Activated naive CD4-positive, alpha-beta T cell treated with Interleukin-2 at 50 U/mL for 16 hours (primary cell): ENCODE results near the gene SCN10A.

Experiments used
- DNase-seq: peaks from one replicate; pipeline ENCODE4 v3.0.0-alpha.2; 2020

The SCN10A gene

GRCh38 chr3:38816026-38816425 is at the start of gene SCN10A:
Gene SCN10A (minus strand): TSS chr3:38816217. CDS start chr3:38794010, 22,207 bp downstream.
- DNase-seq = no peak

DNA sequence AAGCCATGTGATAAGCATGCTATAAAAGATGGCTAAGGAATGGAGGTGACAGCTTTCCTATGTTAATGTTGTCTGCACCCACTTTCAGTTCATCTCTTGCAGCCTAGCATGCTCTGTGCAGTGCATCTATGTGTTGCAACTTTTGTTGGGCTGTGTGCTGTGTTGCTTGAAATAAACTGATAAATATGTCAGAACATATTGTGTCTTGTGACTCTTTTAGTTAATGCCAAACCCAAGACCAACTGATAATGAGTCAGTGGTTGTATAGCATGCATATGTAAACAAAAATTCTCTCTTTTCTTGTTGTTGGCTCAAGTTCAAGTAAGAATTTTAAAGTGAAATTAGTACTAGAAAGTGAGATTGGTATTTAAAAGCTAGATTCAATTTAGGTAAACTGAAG is 37.0 kb upstream of the SCN10A start:
- DNase-seq = no peak

GRCh38 chr3:38843898-38844297 is 27.9 kb upstream of the SCN10A start:
- DNase-seq = no peak

DNA sequence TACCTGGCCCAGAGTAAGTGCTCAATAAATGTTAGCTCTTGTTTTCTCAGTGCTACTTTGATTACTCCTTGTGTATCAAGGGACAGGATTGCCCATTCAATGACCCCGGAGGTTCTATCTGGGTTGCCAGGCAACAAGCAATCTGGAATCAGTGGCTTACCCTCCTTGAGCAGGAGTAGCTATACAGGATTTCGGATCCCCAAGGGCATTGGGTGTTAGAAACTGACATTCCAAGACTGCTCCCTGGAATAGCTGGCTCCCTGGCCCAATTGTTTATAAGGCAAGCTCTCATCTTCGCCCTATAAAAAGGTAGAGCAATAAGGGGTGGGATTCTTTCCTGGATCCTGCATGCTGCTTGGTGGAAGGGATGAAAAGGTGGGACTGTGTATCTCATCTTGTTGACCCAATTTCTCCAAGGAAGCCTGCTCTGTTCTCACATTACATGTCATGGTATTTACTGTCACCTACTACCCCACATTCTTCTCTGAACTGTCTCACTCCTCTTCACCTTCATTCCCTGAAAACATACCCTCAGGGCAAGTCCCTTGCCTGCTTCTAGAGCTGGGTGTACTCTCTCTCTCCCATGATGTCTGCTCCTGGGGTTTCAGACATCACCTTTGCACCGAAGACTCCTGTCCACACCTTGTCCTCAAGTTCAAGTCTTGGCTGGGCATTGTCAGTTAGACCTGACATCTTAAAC is 26.4 kb upstream of the SCN10A start:
- DNase-seq = no peak

GRCh38 chr3:38840987-38841386 is 25.0 kb upstream of the SCN10A start:
- DNase-seq = no peak

DNA sequence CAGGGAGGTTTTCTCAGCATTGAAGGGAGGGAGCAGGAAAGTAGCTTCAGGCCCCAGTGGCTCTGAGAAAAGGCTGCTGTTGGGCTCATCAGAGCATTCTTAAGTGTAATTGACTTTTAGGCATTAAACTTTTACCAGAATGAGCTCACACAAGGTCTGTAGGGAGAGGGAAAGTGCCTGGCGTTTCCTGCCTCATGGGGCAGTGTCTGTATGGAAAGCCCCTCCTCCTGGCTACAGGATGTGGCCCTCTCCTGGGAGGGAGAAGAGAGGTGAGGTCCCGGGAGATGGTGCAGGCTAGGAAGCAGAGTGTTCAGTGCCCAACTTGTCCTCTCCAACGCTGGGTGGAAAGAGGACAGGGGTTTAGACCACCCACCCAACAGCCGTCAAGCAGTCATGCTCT is 21.3 kb upstream of the SCN10A start:
- DNase-seq = no peak

DNA sequence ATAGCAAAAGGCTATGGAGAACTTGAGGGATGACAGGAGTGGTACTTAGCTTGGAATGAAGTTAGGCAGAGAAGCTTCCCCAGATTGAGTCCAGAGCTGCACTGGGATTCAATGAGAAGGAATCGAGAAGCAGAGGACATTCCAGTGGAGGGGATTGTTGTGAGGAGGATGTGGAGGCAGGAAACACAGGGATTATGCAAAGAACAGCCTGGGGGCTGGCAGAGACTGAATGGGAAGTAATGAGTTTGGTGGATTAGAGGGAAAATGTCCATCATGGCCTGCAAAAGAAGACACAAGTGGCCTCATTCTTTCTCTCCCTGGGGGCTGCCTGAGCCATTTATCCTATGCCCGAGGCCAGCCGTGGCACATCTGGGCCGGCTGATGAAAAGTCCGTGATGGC is 20.5 kb upstream of the SCN10A start:
- no peak for DNase-seq

DNA sequence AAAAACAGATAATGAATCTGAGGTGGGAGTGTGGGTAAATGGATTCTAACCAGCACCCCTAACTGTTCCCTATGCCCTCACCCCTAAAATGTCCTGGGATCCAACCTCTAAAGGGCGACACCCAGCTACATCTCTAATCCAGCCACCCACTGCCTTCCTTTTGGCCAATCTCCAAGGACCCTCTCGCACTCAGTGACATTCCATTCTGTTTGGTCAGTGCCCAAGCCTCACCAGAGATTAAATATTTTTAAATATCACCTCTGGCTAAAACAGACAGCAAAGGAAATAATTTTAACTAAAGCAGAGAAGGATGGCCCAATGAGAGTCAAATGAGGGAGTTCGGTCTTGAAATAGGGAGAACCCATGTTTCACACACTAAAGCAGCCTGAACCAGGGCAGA is 19.9 kb upstream of the SCN10A start:
- no peak for DNase-seq

DNA sequence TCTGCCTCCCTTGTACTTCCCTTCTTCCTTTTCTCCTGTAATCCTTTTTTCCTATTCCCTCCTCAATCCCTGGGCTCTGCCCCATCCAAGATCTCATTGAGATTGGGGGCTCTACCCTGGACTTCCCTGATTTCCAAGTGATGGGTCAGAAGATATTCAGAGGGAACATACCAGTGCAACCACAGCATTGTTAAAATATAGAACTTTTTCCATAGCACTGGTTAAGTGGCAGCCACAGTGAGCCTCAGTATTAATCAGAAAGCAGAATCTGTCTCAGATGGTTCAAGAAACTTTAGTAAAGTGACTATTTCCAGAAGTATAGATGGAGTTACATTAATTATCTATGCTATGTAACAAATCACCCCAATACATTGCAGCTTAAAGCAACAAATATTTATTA is 18.7 kb upstream of the SCN10A start:
- no peak for DNase-seq

GRCh38 chr3:38834110-38834509 is 18.1 kb upstream of the SCN10A start:
- peak; percentile 21 for DNase-seq

- DNase-seq = no peak
These were observed 13.4 kb upstream of the SCN10A start for GRCh38 chr3:38829404-38829803.

GRCh38 chr3:38828681-38829080 is 12.7 kb upstream of the SCN10A start:
- DNase-seq = no peak

DNA sequence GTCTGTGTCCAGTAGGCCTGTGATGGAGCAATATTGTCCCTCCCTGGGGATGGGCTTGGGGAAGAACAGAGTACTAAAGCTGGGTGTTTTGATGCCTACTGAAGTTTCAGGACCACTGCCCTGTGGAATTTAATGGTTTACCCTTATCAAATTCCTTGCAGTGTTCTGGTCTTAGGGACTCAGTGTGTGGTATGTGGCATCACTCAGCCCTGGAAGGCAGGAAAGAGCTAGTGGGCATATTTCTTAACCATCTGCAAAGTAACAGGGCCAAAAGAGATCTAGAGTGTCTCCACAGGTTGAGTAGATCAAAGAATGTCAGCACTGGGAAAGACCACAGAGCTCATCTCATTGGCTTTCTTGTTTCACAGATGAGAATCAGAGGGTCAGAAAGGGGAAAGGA is 11.8 kb upstream of the SCN10A start:
- DNase-seq = no peak

GRCh38 chr3:38826001-38826400 is 10.0 kb upstream of the SCN10A start:
- DNase-seq = no peak

- no peak for DNase-seq
These were observed 8.3 kb upstream of the SCN10A start for GRCh38 chr3:38824349-38824748.

DNA sequence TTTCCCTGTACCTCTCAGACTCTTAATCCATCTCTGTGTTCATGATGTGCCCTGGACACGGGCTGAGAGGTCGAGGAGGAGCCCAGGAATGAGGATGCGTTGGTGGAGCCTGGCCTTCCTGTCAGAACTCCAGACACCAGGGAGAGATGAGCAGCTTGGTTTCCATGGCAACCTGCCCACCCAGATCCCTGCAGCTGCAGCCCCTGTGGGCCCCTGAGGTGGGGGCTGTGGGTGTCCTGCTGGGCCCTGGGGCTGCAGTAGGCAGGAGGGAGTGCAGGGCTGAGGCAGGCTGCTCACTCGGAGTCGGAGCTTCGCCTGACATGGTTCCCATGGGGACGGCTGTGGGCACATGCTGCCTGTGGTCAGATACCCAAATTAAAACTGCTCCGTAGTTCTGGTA is 7.7 kb upstream of the SCN10A start:
- DNase-seq = no peak

DNA sequence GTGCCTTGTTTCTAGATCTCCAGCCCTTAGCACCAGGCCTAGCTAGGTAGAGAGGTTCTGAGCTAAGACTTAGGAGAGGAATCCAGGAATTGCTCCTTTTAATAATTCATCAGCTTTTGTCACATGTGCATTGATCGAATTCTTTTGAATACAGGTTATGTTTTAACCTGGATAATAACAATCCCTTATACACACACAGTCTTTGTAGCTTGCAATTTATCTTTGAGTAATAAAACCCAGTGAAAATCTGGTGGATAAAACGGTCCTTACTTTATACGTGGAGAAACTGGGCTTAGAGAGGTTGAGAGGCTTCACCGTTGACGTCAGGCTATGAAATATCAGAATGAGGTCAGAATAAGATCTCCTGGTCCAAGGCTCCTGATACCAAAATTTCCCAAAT is 7.2 kb upstream of the SCN10A start:
- DNase-seq = no peak

GRCh38 chr3:38811822-38812221 is 4.2 kb downstream of the SCN10A start:
- DNase-seq = no peak

DNA sequence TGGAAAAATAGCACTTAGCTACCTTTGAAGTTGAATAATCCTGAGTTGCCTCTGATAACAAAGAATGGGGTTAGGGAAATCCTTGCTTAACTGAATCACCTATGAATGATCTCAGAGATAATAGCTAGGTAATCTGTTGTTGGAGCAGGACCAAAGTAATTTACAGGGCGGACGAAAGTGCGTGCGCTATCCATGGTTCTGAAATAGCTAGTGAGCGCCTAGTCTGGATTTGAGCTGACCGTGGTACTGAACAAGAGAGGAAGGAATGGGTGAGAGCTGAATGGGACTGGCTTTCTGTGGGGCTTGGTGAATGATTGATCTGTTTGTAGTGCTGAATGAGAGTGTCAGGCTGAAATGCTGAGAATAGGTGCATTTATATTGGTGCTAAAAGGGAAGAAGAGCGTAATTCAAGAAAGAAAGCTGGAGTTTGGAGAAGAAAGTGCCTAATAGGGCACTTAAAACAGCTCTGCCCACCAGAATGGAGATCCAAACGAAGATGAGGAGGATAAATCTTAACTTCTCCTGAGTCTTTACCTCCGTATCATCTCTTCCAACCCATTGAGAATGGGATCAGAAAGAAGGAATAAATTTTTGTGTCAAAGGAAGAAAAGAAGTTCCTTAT is 10.1 kb downstream of the SCN10A start:
- DNase-seq = peak; percentile 10

- DNase-seq = no peak
These were observed 11.0 kb downstream of the SCN10A start for GRCh38 chr3:38805004-38805403.

DNA sequence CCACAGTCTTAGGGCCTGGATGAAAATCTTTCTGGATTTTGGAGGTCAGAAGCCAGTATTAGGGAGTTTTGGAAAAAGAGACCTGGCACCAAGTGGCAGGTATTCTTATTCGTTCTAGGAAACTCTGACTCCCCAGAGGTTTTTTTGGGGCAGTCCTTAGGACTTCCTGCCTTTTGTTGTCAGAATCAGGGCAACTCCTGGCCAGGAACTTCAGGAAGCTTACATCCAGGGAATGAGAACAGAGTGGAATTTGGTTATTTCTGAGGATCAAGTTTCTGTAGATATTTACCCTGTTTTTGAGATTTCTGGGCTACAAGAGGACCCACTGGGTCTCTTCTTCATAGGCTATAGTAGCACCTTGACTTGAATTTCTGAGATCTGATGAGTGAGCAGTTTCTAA is 15.5 kb downstream of the SCN10A start:
- no peak for DNase-seq

- DNase-seq = no peak
These were observed 22.3 kb downstream of the SCN10A start for GRCh38 chr3:38793721-38794120.

DNA sequence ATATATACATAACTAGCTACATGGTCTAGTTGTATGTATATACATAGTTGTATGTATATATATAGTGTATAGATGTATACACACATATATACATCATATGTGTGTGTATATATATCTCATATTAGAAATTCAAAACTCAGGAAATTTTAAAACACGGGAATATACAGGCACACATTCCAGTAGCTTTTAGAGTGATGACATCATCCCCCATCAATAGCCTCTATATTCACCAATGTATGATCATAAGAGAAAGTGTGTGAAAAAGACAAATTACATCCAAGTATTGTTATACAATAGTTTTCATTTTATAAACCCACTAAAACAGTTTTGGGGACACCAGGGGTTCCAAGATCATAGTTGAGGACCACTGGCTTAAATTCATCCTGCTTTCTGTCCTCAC is 23.0 kb downstream of the SCN10A start:
- no peak for DNase-seq

DNA sequence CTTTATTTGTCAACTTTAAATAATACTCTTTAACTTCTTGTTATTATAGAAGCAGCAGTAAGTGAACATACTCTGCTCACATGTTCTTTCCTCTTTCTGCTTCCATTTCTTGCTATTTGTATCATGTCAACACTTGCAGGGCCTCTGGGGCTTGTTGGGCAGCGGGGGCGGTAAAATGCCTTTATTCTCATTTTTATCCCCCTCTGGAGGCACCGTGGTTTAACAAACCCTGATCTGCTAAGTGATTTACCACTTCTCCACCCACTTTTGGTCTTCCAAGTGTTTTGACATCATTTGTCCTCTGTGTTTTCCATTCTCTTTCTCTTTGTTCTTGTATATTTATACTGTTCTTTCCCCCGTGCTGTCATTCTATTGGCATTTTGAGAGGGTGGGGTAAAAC is 33.9 kb downstream of the SCN10A start:
- DNase-seq = no peak

- DNase-seq = no peak
These were observed 42.5 kb downstream of the SCN10A start for GRCh38 chr3:38773528-38773927.
